Calu3 (cell line): Measurements from ENCODE around the gene ZXDB. TPM values are rescaled to one million over a fixed set of nuclear protein-coding genes. Genes with fewer than 3 reads are reported as not detected.
"Not testable (repeated sequence)": the region's sequence is repeated elsewhere in the genome, so short reads cannot be mapped to it uniquely, and the experiment has no call there.

Experiments used
- BruUV-seq: library from RNA; stranded (reverse); fragments of 400-500 nt; replicated peaks from 2 replicates; lab custom pipeline; 2021; lab: Mats Ljungman, UMichigan
- CTCF ChIA-PET: fragments of 300-600 bp; sonication (Branson Sonifier 250); formaldehyde crosslinking; loops from one replicate; lab custom pipeline; 2022; ENCODE audit warnings: antibody characterized with exemption; lab: Charles Lee
- DNase-seq: peaks from one replicate; pipeline ENCODE4 v3.0.0; 2022
- H3K27ac Mint-ChIP-seq: one replicate; pipeline ENCODE4 v1.8.0; 2022; ENCODE audit warnings: mixed read lengths; ENCODE audit not compliant: unreplicated experiment
- H3K27me3 Mint-ChIP-seq: one replicate; pipeline ENCODE4 v1.8.0; 2022; ENCODE audit warnings: mixed read lengths; ENCODE audit not compliant: unreplicated experiment
- H3K36me3 Mint-ChIP-seq: one replicate; pipeline ENCODE4 v1.8.0; 2022; ENCODE audit warnings: mild to moderate bottlenecking, moderate library complexity, mixed read lengths; ENCODE audit not compliant: insufficient read depth, unreplicated experiment
- H3K4me1 Mint-ChIP-seq: one replicate; pipeline ENCODE4 v1.8.0; 2022; ENCODE audit warnings: mild to moderate bottlenecking, low read depth, mixed read lengths; ENCODE audit not compliant: unreplicated experiment
- H3K4me3 Mint-ChIP-seq: one replicate; pipeline ENCODE4 v1.8.0; 2022; ENCODE audit warnings: mild to moderate bottlenecking, low read depth, moderate library complexity, mixed read lengths; ENCODE audit not compliant: unreplicated experiment
- H3K9me3 Mint-ChIP-seq: one replicate; pipeline ENCODE4 v1.8.0; 2022; ENCODE audit warnings: low read depth, mixed read lengths; ENCODE audit not compliant: unreplicated experiment
- CTCF ChIP-seq: fragments of 200-600 bp; IDR thresholded peaks from one replicate; pipeline ENCODE4 v1.8.0; 2022; ENCODE audit warnings: antibody characterized with exemption; ENCODE audit not compliant: unreplicated experiment
- intact Hi-C: fragments of 100-400 bp; cut with micrococcal nuclease; formaldehyde crosslinking; loops from one replicate; pipeline ENCODE4 v1.10.0; 2022; ENCODE audit not compliant: unreplicated experiment
- total RNA-seq: library from RNA; stranded (reverse); gene quantifications from 2 replicates; pipeline ENCODE4 v1.2.3, GENCODE V29; 2022

The ZXDB gene
- total RNA-seq, 1 experiment from 2014 or later, result 8.8 TPM

GRCh38 chrX:57583477-57583876 is 8.3 kb upstream of the ZXDB start:
- Mint-ChIP-seq H3K36me3 (no peaks in the 10 kb centered on the region), H3K4me3 (no peak overlapping the region), H3K27ac (no peak overlapping the region), H3K27me3 (no peaks in the 10 kb centered on the region), H3K4me1 (no peaks in the 10 kb centered on the region), H3K9me3 (no peaks in the 10 kb centered on the region)
- intact Hi-C loops, result no loop called here
- CTCF ChIA-PET, result interaction anchor here (0.5 kb wide), 1 partner anchor 1443 kb away, joined by 7 read pairs; no protein-coding TSS in a partner anchor
- no peak for DNase-seq
- no TSS peak for BruUV-seq
- TF ChIP-seq CTCF, result no peak

GRCh38 chrX:57586360-57586759 is 5.5 kb upstream of the ZXDB start:
- CTCF ChIA-PET, result no interaction called here
- Mint-ChIP-seq H3K27ac (no peak overlapping the region), H3K27me3 (no peaks in the 10 kb centered on the region), H3K4me3 (no peak overlapping the region), H3K36me3 (peaks cover 4% of the 10 kb centered on the region), H3K4me1 (no peaks in the 10 kb centered on the region), H3K9me3 (no peaks in the 10 kb centered on the region)
- no peak for DNase-seq
- no peak for TF ChIP-seq CTCF
- intact Hi-C loops, result no loop called here
- BruUV-seq, result no TSS peak

GRCh38 chrX:57587062-57587461 is 4.7 kb upstream of the ZXDB start:
- Mint-ChIP-seq H3K9me3 (no peaks in the 10 kb centered on the region), H3K27ac (no peak overlapping the region), H3K36me3 (peaks cover 9% of the 10 kb centered on the region), H3K4me1 (no peaks in the 10 kb centered on the region), H3K4me3 (no peak overlapping the region), H3K27me3 (no peaks in the 10 kb centered on the region)
- BruUV-seq, result no TSS peak
- no peak for DNase-seq
- no peak for TF ChIP-seq CTCF
- CTCF ChIA-PET, result no interaction called here
- intact Hi-C loops, result no loop called here

- Mint-ChIP-seq H3K9me3 (no peaks in the 10 kb centered on the region), H3K27me3 (no peaks in the 10 kb centered on the region), H3K4me3 (no peak overlapping the region), H3K27ac (no peak overlapping the region), H3K36me3 (peaks cover 10% of the 10 kb centered on the region), H3K4me1 (no peaks in the 10 kb centered on the region)
- TF ChIP-seq CTCF, result no peak
- no peak for DNase-seq
- no TSS peak for BruUV-seq
- intact Hi-C loops, result no loop called here
- CTCF ChIA-PET, result no interaction called here
Observed at GRCh38 chrX:57587607-57588006, 4.2 kb upstream of the ZXDB start.

- DNase-seq, result peak; percentile 42
- CTCF ChIA-PET, intact Hi-C loops, H3K9me3 Mint-ChIP-seq, H3K27me3 Mint-ChIP-seq, BruUV-seq: not testable (repeated sequence)
- Mint-ChIP-seq H3K4me1 (peaks cover 27% of the 10 kb centered on the region), H3K4me3 (peak overlapping the region; percentile 70), H3K27ac (peak overlapping the region; percentile 93), H3K36me3 (peaks cover 33% of the 10 kb centered on the region)
Observed at GRCh38 chrX:57592160-57592893, 516 bp downstream of the ZXDB start.

- H3K27me3 Mint-ChIP-seq, CTCF ChIA-PET, intact Hi-C loops, H3K9me3 Mint-ChIP-seq, BruUV-seq, H3K27ac Mint-ChIP-seq: not testable (repeated sequence)
- DNase-seq, result peak; percentile 65
- Mint-ChIP-seq H3K4me1 (peaks cover 27% of the 10 kb centered on the region), H3K4me3 (peak overlapping the region; percentile 70), H3K36me3 (peaks cover 33% of the 10 kb centered on the region)
Observed at GRCh38 chrX:57592894-57593215, 1.0 kb downstream of the ZXDB start.
